ENCODE data around the gene IGF2BP2.

IGF2BP2 gene

DNA sequence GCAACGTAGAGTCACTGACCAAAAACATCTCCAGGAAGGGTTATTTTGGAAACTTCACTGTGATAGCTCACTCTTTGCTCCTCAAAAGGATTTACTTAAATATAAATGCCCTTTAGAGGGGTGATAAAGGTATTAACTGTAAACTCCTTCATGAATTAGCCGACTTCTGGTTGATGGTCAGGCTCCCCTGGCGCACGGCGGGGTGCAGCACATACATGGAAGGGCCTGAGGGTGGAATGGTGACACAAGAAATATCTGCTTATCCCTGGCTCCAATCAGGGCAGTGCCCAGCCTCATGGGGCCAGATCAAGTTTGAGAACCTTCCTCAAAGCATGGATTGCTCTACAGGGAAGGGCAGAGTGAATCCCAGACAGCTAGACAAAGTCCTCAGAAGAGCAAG lies 116.5 kb downstream of the IGF2BP2 start:
- no peak for DNase-seq
- Histone ChIP-seq H3K9ac (ENCODE audit: low read length) (no peak overlapping the region), H3K79me2 (ENCODE audit: low read length) (peaks cover 5% of the 10 kb centered on the region; the same call in 1 of the 2 replicates), H2AFZ (ENCODE audit: low read length) (no peak overlapping the region), H3F3A (ENCODE audit: insufficient read depth, low read length) (no peaks in the 10 kb centered on the region), H3K36me3 (replicated peaks; ENCODE audit: insufficient read depth, low read length) (no peaks in the 10 kb centered on the region), H3K27ac (ENCODE audit: low read length) (no peak overlapping the region), H3K9me2 (replicated peaks; ENCODE audit: insufficient read depth, low read length) (no peaks in the 10 kb centered on the region), H3K27me3 (replicated peaks; ENCODE audit: insufficient read depth, low read length) (no peaks in the 10 kb centered on the region), H3K9me3 (replicated peaks; ENCODE audit: insufficient read depth, low read length) (no peaks in the 10 kb centered on the region), H3K4me2 (ENCODE audit: low read depth, low read length) (no peak overlapping the region), H4K20me1 (ENCODE audit: insufficient read depth, low read length) (no peaks in the 10 kb centered on the region), H3K4me3 (ENCODE audit: low read length) (no peak overlapping the region), H3K4me1 (ENCODE audit: low read length) (no peaks in the 10 kb centered on the region)
- TF ChIP-seq EZH2 (optimal IDR thresholded peaks at IDR 0.05; ENCODE audit: low read depth, low read length): no peak

DNA sequence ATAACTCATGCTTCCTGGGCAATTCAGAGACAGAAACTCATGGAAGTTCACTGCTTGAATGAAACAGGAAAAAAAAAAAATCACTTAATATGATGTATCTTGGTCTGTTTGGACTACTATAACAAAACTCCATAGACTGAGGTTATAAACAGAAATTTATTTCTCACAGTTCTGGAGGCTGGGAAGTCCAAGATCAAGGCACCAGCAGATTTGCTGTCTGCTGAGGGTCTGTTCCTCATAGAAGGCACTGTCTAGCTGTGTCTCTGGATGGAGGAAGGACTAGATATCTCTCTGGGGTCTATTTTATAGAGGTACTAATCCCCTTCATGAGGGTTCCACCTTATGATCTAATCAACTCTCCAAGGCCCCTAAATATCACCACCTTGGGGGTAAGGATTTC lies 119.3 kb downstream of the IGF2BP2 start:
- Histone ChIP-seq H3K79me2 (ENCODE audit: low read length) (no peaks in the 10 kb centered on the region), H3K4me2 (ENCODE audit: low read depth, low read length) (no peak overlapping the region), H3K4me3 (ENCODE audit: low read length) (no peak overlapping the region), H3K4me1 (ENCODE audit: low read length) (no peaks in the 10 kb centered on the region), H2AFZ (ENCODE audit: low read length) (no peak overlapping the region), H3K9ac (ENCODE audit: low read length) (no peak overlapping the region), H3F3A (ENCODE audit: insufficient read depth, low read length) (no peaks in the 10 kb centered on the region), H3K36me3 (replicated peaks; ENCODE audit: insufficient read depth, low read length) (no peaks in the 10 kb centered on the region), H3K9me2 (replicated peaks; ENCODE audit: insufficient read depth, low read length) (no peaks in the 10 kb centered on the region), H4K20me1 (ENCODE audit: insufficient read depth, low read length) (no peaks in the 10 kb centered on the region), H3K27ac (ENCODE audit: low read length) (no peak overlapping the region), H3K9me3 (replicated peaks; ENCODE audit: insufficient read depth, low read length) (no peaks in the 10 kb centered on the region), H3K27me3 (replicated peaks; ENCODE audit: insufficient read depth, low read length) (no peaks in the 10 kb centered on the region)
- TF ChIP-seq EZH2 (optimal IDR thresholded peaks at IDR 0.05; ENCODE audit: low read depth, low read length) (no peak), EZH2phosphoT487 (IDR thresholded peaks at IDR 0.05; ENCODE audit: low read length) (no peak)
- TF ChIP-seq, protein P1, sequence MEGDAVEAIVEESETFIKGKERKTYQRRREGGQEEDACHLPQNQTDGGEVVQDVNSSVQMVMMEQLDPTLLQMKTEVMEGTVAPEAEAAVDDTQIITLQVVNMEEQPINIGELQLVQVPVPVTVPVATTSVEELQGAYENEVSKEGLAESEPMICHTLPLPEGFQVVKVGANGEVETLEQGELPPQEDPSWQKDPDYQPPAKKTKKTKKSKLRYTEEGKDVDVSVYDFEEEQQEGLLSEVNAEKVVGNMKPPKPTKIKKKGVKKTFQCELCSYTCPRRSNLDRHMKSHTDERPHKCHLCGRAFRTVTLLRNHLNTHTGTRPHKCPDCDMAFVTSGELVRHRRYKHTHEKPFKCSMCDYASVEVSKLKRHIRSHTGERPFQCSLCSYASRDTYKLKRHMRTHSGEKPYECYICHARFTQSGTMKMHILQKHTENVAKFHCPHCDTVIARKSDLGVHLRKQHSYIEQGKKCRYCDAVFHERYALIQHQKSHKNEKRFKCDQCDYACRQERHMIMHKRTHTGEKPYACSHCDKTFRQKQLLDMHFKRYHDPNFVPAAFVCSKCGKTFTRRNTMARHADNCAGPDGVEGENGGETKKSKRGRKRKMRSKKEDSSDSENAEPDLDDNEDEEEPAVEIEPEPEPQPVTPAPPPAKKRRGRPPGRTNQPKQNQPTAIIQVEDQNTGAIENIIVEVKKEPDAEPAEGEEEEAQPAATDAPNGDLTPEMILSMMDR (IDR thresholded peaks at IDR 0.05; ENCODE audit: low read length): no peak
- DNase-seq: no peak

DNA sequence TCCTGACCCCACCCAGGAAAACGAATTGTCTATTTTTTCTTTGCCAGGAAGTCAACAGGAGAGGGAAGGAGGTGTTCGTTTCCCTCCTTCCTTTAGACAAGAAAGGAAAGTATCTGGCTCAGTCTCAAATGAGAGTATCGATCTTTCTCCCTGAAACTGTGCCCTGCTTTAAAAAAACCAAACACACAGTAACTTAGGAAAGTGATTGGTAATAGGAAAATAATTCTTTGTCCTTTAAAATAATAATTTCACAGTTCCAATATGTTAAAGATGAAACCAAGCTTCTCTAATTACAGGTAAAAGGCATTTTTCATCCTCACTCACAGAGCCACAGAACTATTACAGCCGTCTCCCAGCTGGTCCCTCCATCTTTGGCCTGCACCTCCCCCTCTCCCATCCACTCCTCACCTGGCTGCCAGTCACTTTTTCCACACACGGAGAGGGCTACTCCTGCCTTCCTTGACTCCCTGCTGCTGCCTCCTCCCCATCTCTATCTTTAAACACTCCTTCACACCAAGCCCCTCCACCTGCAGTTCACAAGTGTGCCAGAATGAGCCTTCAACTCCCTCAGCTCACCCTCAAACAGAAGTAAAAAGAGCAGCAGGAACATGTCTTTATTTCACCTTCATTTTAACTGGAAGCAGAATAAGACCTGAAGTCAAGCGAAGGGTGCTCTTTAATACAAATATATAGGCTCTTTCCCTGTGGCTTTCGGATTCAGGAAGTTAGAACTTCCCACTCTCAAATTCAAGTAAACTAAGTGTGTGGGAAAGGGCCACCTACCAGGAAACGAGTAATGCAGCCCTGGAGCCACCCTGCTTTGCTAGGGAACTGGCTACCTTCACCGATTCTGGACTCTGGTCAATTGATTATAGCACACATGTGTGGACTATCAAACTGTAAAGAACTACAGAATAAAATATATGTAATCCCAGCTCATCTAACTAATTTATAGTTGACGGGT lies 122.3 kb downstream of the IGF2BP2 start:
- no peaks in the 10 kb centered on the region for H3K79me2 ChIP-seq (ENCODE audit: low read length)
- H2AFZ ChIP-seq (ENCODE audit: low read length): no peak overlapping the region
- H3K4me2 ChIP-seq (ENCODE audit: low read depth, low read length): no peak overlapping the region

More for the DNA sequence above, 122.3 kb downstream of the IGF2BP2 start:
- Histone ChIP-seq H3K9me3 (replicated peaks; ENCODE audit: insufficient read depth, low read length) (no peaks in the 10 kb centered on the region), H4K20me1 (ENCODE audit: insufficient read depth, low read length) (no peaks in the 10 kb centered on the region), H3K9ac (ENCODE audit: low read length) (no peak overlapping the region), H3F3A (ENCODE audit: insufficient read depth, low read length) (no peaks in the 10 kb centered on the region), H3K27me3 (replicated peaks; ENCODE audit: insufficient read depth, low read length) (no peaks in the 10 kb centered on the region), H3K9me2 (replicated peaks; ENCODE audit: insufficient read depth, low read length) (no peaks in the 10 kb centered on the region), H3K36me3 (replicated peaks; ENCODE audit: insufficient read depth, low read length) (no peaks in the 10 kb centered on the region), H3K4me1 (ENCODE audit: low read length) (no peaks in the 10 kb centered on the region), H3K27ac (ENCODE audit: low read length) (no peak overlapping the region), H3K4me3 (ENCODE audit: low read length) (no peak overlapping the region)
- TF ChIP-seq, protein P1 (IDR thresholded peaks at IDR 0.05; ENCODE audit: low read length): no peak
- TF ChIP-seq EZH2 (optimal IDR thresholded peaks at IDR 0.05; ENCODE audit: low read depth, low read length): no peak
- TF ChIP-seq EZH2phosphoT487 (IDR thresholded peaks at IDR 0.05; ENCODE audit: low read length): no peak
- no peak for DNase-seq

Data from MM.1S (cell line).